WI38 (cell line): Measurements from ENCODE around the gene GALNT2.

ENCODE experiments used
- H3K4me3 ChIP-seq: 2 replicates; pipeline ENCODE4 v1.5.1; 2011; ENCODE audit warnings: low read depth, mild to moderate bottlenecking, control low read depth, low read length
- CTCF ChIP-seq: IDR thresholded peaks from 2 replicates; pipeline ENCODE4 v1.5.1; 2012; ENCODE audit warnings: low read depth, mild to moderate bottlenecking, control low read depth, low read length

Gene GALNT2

GRCh38 chr1:230248889-230249270, 181.8 kb downstream of the GALNT2 start:
- H3K4me3 ChIP-seq: no peak overlapping the region
- TF ChIP-seq CTCF: no peak

GRCh38 chr1:230249695-230250480, 182.8 kb downstream of the GALNT2 start:
- no peak for TF ChIP-seq CTCF
- H3K4me3 ChIP-seq: no peak overlapping the region

GRCh38 chr1:230250666-230251065, 183.6 kb downstream of the GALNT2 start:
- no peak for TF ChIP-seq CTCF
- no peak overlapping the region for H3K4me3 ChIP-seq

- no peak for TF ChIP-seq CTCF
- H3K4me3 ChIP-seq: no peak overlapping the region
These were observed 184.7 kb downstream of the GALNT2 start for GRCh38 chr1:230251644-230252191.

GRCh38 chr1:230253150-230253549, 186.1 kb downstream of the GALNT2 start:
- TF ChIP-seq CTCF: no peak
- no peak overlapping the region for H3K4me3 ChIP-seq

- TF ChIP-seq CTCF: no peak
- H3K4me3 ChIP-seq: no peak overlapping the region
These were observed 187.2 kb downstream of the GALNT2 start for GRCh38 chr1:230254265-230254664.

- H3K4me3 ChIP-seq: no peak overlapping the region
- no peak for TF ChIP-seq CTCF
These were observed 188.1 kb downstream of the GALNT2 start for GRCh38 chr1:230255116-230255515.
